GM19397 (cell line): ENCODE results near the gene CTRB1.

Experiments used
- ATAC-seq: cut with Tn5 transposase; IDR thresholded peaks from one replicate; pipeline ENCODE4 v1.9.1; 2021; ENCODE audit warnings: mild to moderate bottlenecking, moderate library complexity; ENCODE audit not compliant: unreplicated experiment

Gene CTRB1

DNA sequence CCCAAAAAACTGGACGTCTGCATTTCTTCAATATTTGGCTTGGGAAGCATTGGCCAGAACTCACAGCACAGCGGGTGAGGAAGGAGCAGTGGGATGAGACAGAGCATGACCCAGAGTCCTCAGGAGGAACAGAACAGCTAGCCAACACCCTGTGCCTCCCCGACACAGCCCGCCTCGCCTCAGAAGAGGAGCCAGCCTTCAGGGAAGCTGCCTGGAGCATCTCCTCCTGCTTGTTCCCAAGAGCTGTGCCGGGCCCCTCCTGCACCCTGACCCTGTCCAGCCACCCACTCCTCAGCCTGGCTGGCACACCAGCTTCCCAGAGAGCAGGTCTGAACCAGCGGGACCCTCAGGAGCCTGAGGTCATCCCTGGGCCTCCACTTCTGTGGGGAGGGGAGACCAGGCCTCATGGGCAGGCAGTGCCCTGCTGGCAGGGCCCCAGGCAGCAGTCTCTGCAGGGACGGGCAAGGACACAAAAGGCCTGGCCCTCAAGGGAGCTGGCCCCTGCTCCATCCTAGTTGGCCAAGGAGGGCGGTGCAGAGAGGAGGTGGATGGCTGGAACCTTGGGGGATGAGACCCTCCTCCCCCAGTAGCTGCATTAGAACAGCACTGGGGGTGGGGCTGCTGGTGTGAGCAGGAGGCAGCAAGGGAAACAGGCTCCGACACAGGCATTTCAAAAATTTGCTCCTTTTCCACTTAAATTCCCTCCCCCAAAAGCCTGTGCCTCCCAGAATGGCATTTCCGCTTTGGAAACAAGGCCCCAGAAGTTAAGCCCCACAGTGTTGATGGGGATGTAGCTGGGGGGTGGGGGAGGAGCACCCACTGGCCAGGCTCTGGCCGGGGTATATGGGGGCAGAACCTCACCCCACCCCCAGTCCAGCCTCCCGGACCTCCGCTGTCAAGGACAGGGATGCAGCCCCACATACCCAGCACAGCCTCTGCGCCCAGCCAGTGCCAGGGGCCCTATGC, 34.4 kb downstream of the CTRB1 start:
- ATAC-seq = no peak

DNA sequence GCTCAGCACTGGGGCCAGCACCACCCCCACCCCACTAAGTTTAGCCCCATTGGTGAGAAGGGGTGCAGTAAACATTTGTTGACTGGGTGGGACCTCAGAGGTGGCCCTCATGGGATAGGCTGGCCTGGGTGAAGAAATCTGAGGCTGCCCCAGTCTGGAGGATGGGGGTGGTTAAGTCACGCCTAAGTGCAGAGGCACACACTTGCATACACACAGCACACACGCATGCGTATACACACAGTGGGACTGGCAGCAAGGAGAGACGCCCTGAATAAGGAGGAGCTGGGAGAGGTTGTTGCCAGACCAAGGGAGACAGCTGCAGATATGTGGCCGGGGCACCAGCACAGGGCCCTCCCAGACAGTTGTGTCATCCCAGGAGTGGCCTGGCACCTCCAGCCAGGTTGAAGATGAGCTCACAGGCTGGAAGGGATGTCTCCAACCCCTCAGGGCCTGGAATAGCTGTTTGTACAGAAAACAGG, 35.6 kb downstream of the CTRB1 start:
- ATAC-seq = no peak

DNA sequence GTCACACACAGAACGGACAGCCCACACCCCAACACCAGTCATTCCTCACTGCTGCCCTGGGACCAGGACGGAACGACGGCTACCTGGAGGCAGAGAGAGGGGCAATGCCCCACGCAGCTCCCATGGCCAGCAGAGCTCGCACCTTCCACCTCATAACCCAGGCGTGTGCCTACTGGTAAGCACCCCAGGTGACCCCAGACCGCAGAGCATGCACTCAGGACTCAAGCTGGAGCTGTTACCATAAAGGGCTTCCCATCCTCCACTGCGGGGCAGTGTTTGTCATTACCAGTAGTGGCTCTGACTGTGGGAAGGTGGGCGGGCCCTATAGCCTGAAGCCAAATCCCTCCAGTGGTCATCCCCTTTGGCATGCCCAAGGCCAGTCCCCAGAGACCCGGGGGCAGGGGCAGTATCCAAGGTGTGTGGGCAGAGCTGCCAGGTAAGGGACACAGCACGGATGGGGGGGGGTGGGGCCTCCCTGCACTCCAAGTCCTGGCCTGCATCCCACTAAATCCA, 37.3 kb downstream of the CTRB1 start:
- no peak for ATAC-seq

DNA sequence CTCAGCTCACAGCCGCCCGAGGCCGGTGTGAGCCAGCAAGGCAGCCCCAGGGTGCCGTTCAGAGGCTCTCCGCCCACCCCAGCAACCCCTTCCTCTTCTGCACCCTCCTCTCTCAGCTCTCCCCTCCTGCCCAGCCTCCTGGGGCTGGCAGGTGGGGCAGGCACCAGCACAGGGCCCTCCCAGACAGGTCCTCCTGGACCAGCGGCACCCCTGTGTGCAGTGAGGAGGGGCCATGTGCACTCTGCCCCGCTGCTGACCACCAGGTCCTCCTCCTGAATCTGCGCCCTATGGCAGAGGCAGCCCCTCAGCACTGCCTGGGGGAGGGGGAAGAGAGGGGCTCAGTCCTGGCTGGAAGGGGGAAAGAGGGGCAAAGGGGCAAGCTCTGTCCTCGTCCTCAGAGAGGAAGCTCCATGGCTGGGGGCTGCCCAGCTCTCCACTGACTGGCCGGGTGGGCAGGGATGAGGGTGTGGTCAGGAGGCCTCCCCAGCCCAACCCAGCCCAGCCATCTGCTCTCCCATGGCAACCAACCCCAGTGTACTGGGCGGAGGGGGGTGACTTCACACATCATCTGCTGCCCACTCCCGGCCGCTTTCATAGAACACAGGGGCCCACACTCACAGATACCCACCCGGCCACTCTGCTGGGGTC, 38.0 kb downstream of the CTRB1 start:
- ATAC-seq = no peak

DNA sequence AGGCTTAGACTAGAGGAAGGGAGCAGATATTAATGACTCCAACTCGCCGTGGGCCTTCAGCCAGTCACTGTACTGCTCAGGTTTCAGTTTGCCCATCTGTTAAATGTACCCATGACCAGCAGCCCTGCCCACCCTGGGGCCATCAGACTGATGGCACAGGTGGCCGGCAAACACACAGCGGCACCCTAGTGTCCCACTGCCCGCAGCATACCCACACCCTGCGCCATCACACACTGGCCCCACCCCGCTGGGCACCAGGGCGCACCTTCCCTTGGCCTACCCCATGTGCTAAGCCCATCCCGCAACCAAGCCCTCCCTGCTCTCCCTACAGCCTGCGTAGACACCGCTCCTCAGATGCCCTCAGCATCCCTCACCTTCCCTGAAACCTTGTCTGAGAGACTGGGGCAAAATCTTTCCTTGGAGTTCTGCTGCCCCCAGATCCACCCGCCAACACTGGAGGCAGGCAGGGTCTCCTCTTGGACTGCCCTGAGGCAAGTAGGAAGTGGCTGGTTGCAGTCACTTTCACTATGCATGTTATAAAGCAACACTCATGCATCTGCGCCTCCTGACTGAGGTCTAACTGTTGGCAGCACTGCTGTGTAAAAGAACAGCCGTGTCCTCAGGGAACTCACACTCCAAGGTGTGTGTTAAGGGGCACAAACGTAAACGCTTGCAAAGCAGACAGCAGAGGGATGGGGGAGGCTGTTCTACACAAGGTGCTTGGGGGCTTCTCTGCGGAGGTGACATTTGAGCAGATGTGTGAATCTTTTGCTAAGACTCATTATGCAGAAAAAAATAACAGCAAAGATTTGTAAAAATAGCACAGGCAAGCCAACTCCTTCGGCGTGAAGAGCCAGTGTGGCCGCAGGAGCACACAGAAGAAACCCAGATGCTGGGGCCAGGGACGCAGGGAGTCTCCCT, 39.4 kb downstream of the CTRB1 start:
- ATAC-seq = no peak

DNA sequence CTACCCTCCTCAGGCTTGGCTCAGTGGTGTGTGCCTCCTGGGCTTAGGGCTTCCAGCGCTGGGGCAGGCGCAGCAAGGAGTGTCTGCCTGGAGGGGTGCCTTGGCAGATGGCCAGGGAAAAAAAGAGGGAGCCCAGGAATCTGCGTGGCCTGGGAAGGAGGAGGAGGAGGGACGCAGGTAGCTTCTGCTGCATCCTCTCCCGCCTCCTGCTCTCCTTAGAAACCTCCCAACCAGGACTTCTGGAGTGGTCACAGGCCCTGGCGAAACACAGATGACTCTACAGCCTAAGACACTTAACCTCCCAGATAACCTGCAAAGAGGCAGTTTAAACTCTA, 40.0 kb downstream of the CTRB1 start:
- ATAC-seq = no peak

DNA sequence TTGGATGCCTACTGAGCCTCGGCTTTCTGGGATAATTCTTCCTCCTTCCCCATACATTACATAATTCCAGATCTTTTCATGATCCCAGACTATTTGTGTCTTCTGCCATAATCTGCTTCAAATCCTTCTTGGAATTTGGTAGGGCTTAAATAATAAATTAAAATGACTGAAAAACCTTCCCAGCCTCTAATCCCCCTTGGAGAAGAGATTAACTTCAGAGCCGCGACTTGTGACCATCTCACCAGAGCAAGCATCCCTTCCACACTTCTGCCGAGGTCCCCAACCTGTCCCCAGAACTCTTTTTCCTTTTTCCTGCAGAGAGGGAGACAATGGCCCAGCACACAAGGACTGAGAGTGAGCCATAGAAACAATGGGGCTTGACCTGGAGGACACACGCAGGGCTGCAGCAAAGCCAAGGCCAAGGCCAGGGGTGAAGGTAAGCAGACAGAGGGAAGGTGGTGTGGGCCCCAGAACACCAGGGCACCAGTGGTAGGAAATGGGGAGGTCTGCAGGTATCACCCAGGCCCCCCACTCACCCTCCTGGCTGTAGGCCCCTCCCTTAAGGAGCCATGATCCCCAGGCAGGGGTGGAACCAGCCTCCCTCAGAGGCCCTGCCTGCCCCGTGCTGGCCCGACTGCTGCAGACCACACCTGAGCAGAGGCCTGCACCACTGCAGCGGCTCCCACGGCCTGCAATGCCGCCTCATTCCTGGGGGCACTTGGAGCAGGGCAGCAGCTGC, 42.2 kb downstream of the CTRB1 start:
- ATAC-seq = no peak

DNA sequence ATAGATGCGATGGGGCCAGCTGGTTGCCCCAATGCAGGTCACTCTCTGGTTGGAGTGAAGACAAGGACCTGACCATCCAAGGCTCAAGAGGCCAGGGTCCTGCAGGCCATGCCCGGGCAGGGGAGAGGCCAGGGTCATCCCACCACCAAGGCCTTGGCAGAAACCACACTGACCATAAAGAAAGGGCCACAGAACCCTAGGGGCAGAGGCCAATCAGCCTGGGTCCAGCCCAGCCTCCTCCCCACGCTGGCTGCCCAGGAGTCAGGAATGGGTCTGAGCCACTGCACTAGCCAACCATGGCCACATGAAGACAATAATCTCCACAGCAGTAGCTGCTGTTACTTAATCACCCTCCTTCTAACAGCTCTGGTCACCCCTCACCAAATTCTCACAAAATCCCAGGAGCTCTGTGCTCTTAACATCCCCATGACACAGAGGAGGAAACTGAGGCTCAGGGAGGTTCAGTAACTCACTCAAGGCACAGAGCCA, 42.8 kb downstream of the CTRB1 start:
- ATAC-seq = no peak

DNA sequence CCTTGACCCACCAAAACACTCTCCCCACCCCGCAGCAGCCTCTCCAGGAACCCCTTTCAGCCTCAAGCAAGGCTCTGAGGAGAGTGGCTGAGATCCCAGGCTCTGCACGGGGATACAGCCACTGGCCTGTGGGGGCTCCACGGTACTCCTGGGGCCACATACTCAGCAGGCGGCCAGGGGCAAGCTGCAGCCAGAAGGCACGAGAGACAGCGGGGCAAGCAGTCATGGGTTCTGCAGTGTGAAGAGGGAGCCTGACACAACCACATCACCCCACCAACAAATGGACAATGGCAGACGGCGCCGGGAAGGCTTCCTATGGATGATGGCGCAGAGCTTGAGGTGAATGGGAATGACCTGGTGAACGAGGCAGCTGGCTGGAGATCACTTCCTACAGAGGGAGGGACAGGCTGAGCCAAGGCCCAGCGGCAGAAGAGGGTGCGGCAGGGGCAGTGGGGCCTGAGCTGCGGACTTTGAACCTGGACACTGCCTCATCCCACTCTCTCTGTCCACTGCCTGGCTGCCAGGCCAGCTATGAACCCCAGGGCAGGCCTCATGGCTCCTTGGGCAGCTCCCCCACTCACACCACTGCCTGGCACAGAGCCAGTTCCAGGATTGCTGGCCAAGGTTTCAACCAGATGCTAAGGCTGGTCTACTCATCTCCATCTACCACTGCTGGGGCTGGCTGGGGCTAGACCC, 43.5 kb downstream of the CTRB1 start:
- ATAC-seq = no peak

DNA sequence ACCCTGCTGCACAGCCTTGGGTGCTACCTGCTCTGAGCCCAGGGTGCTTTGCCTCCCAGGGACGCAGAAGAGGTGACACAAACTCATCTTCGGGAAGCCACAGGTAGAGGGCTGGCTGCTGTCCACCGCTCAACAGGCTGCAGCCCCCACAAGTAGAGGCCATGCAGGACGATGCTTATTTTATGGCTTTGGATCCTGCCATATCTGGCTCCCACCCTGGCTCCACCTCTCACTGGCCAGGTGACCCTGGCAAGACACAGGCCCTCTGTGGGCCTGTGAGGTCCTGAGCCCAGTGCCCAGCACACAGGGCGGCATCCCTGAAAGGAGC, 44.0 kb downstream of the CTRB1 start:
- no peak for ATAC-seq

DNA sequence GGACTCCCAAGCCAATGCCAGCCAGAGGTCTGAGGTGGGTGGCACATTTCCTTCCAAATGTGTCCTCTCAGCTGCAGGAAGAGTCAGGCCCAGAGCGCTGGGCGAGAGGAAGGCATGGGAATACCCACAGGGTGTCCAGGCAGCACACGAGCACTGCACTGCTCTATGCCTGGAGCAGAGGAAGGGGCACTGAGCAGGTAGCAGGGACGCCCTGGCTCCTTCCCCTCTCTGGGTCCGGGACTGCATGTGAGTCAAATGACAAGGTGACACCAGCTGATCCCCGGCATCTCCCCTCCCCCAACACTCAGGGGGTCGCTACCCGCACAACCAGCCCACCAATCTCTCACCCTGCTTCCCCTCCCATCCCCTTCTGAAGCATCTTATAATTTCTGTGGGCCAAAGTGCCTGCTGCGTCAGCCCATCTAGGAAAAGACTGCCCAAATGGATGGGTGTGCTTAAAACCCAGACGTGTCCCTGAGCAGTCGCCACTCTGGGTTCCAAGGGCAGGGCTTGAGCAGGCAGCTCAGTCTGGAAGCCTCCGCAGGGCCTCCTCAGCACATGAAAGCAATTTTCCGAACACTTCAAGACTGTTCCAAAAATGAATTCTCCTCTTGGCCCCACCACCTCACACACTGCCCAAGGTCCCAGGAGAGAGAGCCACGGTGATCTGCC, 44.6 kb downstream of the CTRB1 start:
- ATAC-seq = no peak

DNA sequence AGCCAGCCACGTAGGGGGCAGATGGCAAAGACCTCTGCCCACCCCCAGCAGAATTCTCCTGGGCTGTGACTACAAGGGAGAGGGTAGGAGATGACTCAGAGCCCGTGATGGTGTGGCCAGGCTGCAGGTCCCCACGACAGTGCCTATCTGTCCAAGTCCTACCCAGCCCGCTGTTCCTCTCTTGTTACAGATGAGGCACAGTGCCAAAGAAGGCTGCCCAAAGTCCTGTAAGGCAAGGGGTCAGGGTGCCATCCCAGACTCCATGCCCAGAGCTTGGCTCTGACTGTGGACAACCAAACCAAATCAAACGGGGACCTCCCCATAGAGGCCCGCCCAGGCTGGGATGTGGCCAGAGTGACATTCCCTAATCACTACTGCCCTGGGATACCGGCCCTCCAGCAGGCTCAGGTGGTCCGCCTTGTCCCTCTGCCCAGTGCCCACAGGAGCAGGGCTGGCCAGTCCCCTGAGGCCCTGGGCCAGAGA, 45.2 kb downstream of the CTRB1 start:
- ATAC-seq = no peak

DNA sequence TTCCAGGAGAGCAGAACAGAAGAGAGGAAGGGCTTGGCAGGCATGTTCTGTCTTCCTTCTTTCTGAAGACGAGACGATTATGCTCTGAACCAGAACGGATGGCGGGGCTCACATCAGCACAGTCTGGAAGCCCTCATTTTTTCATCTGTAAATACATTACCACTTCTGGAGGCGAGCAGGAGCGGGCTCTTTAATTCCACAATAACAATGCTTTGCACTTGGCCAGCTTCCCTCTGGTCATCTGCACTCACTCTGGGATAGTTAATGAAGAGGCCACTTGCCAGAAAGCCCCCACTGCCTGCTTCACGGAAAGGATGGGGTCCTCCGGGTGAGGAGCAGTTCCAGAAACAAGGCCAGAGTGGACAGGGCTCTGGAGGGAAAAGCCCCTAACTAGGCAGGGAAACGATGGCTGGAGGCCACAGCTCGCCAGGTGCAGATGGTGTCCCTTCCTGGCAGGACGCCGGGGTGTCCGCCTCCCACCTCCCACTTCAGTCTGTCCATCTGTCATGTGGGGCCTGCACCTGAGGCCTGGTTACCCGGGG, 45.7 kb downstream of the CTRB1 start:
- ATAC-seq = no peak

DNA sequence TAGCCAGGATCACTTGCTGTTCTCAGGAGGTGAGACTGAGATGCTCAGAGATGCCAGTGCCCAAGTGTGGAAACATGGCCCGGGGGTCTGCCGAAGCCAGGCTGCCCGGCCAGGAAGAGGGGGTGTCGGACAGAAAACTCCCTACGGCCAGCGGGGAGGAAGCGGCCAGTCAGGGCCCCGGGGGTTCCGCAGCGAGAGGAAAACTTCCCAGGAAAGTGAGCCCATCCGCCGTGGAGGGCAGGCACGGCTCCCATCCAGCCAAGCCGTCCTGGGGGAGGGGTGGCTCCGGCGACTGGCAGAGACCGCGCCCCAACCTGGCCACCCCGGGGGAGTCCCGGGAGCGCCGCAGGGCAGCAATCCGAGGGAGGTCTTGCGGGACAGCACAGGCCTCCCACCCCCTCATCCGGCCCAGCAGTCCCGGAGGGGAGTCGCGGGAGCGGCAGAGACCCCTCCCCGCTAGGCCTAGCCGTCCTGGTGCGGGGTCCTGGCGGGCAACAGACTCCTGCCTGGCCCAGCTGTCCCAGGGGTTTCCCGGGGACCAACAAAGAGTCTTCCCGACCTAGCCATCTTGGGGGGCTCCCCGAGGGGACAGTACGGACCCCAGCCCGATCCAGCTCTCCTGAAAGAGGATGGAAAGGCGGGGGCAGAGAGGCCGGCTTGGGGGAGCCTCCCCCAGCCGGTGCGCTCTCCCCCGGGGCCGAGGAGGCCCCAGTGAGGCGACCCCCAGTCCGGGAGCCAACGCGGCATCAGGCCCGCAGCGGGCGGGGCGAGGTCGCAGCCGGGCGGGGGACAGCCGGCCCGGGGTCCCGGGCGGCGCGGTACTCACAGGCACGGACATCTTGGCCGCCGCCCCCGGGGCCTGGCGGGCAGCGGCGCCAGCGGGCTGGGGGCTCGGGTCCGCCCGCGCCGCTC, 46.5 kb downstream of the CTRB1 start:
- peak; percentile 38 for ATAC-seq

DNA sequence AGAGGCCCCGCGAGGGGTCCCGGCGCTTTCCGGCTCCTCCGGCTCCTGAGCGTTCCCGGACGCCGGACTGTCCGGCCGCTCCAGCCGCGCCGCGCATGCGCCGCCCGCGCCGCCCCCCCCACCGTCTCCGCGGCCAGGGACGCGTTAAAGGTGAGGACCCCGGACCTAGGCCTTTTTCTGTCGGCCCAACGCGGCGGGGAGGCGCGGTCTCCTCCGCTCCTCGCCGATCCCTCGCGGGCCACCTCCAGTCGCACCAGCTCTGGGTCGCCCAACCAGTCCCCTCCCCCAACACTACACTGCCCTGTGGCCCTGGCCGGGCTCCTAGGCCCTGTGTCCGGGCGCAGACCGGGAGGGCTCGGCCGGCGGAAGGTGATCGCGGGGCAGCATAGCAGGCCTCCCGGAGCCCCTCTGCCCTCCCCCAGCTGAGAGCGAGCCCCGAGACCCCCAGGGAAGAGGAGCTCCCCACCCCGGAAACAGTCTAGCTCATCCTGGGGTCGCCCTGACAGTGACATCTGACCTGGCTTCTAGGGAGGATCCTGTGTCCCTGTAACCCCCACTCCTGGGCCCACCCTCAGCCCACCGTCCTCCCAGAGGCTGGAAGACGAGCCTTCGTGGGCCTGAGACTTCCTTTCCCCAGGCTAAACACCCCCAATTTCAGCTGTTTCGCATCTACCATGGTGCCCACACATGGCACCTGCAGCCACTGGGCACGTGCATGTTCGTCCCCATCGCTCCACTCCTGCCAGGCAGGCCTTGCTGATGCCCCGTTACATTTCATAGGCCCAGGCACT, 47.3 kb downstream of the CTRB1 start:
- ATAC-seq = peak; percentile 77

DNA sequence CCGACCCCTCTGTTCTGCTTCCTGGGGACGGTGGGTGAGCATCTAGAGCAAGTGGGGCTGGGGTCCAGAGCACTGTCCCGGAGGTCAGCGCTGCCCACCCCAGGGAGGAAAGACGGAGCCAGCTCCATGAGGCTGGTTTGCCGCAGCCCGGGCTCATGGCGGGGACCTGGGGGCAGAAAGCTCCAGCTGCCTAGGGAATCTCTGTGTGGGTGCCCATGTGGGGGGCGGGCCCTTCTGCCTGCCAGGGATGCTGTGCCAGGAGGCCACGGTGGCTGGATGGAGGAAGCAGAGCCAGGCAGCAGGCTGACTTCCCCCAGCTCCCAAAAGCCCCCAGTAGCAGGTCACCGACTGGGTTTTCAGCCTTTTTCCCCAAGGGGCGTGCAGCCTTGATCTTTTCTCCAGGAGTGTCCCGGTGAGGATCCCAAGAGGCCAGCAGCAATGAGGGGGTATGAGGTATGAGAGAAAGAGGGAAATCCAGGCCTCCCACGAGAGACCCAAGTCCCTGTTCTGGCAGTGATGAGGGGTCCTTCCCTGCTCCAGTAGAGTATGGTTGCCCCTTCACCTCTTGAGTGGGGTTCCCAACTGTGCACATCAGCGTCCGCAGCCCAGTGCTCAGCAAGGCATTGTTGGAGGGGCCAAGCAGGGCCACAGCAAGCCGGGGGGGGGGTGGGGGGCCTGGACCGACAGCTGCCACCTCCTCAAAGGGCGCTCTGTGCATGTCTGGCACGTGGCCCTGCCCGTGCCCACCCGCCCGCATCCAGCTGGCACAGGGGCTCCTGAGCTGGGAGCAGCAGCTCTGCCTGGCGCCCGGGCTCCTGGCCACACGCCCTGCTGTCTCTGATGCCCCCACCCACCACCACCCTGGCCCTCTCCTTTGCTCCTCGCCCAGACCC, 48.2 kb downstream of the CTRB1 start:
- no peak for ATAC-seq
